Bronchial epithelial cell (primary cell): ENCODE data around the gene COPA. TPM values are rescaled to one million over a fixed set of nuclear protein-coding genes. Genes with fewer than 3 reads are reported as not detected.

ENCODE experiments used
- DNase-seq: peaks from one replicate; pipeline ENCODE4 v3.0.0-alpha.2; 2010; ENCODE audit warnings: low read depth
- FAIRE-seq: peaks from 2 replicates; lab custom pipeline; 2011; peaks lifted over from hg19 to GRCh38; lab: Jason Lieb, UNC
- H3K27me3 ChIP-seq: 2 replicates; pipeline ENCODE4 v1.5.1; 2011; ENCODE audit warnings: low read length; ENCODE audit not compliant: control insufficient read depth, insufficient read depth
- H3K36me3 ChIP-seq: 2 replicates; pipeline ENCODE4 v1.5.1; 2011; ENCODE audit warnings: low read length; ENCODE audit not compliant: control insufficient read depth, insufficient read depth
- H3K4me3 ChIP-seq: 2 replicates; pipeline ENCODE4 v1.5.1; 2011; ENCODE audit warnings: mild to moderate bottlenecking, low read depth, low read length, control low read depth
- total RNA-seq: library from RNA; depleted of rRNA; stranded (reverse); fragments of >200 nt; gene quantifications from 2 replicates; pipeline ENCODE4 v1.2.1, GENCODE V29; 2014
- TF ChIP-seq, protein P1 (sequence below): IDR thresholded peaks from 2 replicates; pipeline ENCODE4 v1.5.1; 2011; ENCODE audit warnings: mild to moderate bottlenecking, moderate library complexity, low read length, control low read depth, inconsistent platforms; ENCODE audit not compliant: insufficient read depth, severe bottlenecking

The COPA gene
- total RNA-seq, 1 donor from 2014 or later, result 136 TPM

DNA sequence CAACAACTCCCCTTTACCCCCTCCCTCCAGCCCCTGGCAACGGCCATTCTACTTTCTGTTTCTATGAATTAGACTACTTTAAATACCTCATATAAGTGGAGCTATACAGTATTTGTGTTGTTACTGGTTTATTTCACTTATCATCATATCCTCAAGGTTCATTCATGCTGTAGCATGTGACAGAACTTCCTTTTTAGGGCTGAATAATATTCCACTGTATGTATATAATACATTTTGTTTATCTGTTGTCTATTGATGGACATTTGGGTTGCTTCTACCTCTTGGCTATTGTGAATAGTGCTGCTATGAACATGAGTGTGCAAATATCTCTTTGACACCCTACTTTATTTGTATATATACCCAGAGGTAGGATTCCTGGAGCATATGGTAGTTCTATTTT, 26.0 kb upstream of the COPA start:
- no peaks in the 10 kb centered on the region for H3K36me3 ChIP-seq
- DNase-seq (no peak), FAIRE-seq (no peak)
- TF ChIP-seq, protein P1, sequence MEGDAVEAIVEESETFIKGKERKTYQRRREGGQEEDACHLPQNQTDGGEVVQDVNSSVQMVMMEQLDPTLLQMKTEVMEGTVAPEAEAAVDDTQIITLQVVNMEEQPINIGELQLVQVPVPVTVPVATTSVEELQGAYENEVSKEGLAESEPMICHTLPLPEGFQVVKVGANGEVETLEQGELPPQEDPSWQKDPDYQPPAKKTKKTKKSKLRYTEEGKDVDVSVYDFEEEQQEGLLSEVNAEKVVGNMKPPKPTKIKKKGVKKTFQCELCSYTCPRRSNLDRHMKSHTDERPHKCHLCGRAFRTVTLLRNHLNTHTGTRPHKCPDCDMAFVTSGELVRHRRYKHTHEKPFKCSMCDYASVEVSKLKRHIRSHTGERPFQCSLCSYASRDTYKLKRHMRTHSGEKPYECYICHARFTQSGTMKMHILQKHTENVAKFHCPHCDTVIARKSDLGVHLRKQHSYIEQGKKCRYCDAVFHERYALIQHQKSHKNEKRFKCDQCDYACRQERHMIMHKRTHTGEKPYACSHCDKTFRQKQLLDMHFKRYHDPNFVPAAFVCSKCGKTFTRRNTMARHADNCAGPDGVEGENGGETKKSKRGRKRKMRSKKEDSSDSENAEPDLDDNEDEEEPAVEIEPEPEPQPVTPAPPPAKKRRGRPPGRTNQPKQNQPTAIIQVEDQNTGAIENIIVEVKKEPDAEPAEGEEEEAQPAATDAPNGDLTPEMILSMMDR, result no peak
- no peak overlapping the region for H3K4me3 ChIP-seq
- H3K27me3 ChIP-seq, result no peaks in the 10 kb centered on the region

DNA sequence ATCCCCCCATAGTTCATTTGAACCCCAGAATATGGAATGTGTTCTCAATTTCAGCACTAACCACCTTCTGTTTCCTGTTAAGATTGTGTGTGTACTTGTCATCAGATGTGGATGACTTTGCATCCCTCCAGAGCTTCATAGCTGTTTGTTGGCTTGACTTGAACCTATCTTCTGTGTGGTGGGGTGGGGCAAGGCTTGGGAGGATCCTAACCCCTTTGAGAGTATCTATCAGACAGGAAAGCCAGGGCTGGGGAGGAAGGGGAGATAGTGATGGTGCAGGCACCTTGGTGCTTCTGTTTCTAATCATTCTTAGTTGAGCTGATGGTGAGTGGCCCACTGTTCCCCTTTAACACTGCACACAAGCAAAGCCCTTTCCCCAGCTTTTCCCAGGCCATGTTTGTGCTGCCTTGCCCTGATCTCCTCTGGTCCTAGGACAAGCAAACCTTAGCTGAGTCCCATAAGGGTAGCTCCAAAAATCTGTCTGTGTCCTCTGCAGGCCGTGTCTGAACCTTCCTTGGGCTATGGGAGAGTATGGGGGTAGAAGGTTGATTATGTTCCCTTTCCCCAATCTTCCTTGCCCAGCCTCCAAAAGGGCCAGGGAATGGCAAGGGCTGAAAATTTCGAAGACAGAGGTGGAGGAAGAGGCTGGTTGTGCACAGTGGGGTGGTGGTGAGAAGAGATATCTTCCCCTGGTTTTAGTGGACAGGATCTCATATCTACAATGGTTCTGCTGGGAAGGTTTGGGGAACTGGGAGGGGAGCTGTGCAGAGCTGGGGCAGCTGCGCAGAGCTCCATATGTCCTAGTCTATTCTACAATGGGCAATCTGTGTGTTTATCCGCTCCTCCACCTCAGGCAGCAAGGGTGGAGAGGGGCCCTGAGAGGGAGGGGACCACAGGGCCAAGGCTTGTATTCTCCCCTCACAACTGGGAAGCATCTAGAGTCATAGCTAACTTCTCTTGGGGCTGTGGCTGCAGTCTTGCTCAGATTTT, 25.2 kb upstream of the COPA start:
- FAIRE-seq, result no peak
- no peak for DNase-seq
- H3K36me3 ChIP-seq, result no peaks in the 10 kb centered on the region
- no peaks in the 10 kb centered on the region for H3K27me3 ChIP-seq
- H3K4me3 ChIP-seq, result no peak overlapping the region
- TF ChIP-seq, protein P1, result no peak

DNA sequence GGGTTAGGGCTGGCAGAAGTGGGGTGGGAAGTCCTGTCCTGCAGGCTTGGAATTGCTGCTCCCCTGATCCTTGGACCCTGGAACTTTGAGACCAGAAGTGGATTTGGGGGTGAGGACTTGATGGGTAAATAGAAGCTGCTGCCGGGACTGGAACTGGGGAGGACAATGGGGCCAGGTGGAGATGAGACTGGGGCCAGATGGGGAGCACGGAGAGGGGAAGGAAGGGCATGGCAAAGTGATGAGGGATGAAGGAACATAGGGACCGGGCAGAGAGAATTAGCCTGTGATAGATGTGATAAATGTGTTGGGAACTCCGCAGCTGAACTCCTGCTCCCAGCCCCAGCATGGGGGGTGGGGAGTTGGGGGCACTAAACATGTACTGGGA, 24.5 kb upstream of the COPA start:
- TF ChIP-seq, protein P1, result no peak
- DNase-seq, result no peak

DNA sequence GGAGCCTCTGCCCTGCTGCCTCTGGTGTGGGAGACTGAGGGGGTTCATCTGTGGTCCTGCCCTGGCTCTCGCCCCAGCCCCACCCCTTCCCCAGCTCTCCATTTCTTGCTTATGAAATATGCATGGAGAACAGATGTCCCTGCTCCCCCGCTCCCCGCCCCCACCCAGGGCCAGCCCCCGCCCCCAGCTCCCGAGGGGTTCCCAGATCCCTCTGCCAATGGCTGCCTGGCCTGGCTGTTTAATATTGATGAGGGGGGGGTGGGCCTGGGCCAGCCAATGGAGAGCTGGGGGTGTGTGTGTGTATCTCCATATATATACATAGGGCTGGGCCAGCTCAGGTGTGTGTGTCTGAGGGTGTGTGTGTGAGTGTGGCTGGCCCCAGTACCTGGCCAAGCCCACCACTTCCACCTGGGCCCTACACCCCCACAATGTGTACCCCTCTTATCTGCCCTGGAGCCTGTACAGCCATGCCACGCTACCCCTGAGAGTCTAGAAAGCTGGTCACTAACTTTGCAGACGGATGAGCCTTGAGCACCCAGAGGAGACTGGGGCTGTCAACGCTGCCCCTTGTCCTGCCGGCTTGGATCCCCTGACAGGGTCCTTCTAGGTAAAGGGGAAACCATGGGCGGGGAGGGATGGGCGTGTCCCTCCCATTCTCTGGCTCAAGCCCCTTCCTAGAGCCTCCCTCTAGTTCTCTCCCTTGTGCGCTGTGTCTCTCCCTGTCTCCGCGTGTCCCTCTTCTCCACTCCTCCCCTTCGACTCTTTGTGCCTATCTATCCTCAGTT, 23.9 kb upstream of the COPA start, which contains the start of gene NHLH1:
NHLH1 (plus strand) TSS at position 341 of the 785 bp plus-strand sequence. CDS start 3,661 bp downstream, outside the sequence.
- Histone ChIP-seq H3K27me3 (no peaks in the 10 kb centered on the region), H3K36me3 (no peaks in the 10 kb centered on the region), H3K4me3 (no peak within 1 kb of the TSS)
- FAIRE-seq (no peak), DNase-seq (no peak)
- TF ChIP-seq, protein P1, result no peak

More for the DNA sequence above, 24.5 kb upstream of the COPA start:
- no peak for FAIRE-seq
- no peaks in the 10 kb centered on the region for H3K36me3 ChIP-seq
- H3K27me3 ChIP-seq, result no peaks in the 10 kb centered on the region
- no peak overlapping the region for H3K4me3 ChIP-seq

DNA sequence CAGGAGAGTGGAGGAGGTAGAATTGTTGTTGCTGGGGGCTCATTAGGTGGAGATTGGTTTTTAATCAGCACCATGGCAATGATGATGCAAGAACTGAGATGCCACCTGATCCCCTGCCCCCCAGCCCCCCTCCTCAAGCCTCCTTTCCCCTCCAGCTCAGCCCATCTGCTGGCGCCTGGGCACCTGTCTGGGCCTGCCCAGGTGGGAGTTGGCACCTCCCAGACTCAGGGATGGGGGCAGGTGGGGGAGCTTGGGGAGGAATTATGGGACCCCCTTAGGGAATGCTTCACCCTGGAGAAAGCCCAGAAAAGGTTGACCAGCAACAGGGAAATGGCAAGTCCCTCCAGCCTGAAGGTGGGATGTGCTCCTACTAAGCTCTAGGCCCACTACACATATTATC, 22.3 kb upstream of the COPA start:
- TF ChIP-seq, protein P1, result no peak
- no peaks in the 10 kb centered on the region for H3K27me3 ChIP-seq
- FAIRE-seq (no peak), DNase-seq (no peak)
- H3K4me3 ChIP-seq, result no peak overlapping the region
- no peaks in the 10 kb centered on the region for H3K36me3 ChIP-seq
